ENCODE data around the gene PACRG. TPM values are rescaled to one million over a fixed set of nuclear protein-coding genes. Genes with fewer than 3 reads are reported as not detected.

Gene PACRG
- polyA plus RNA-seq, 1 donor from 2014 or later: 16.6 TPM

GRCh38 chr6:163085861-163086623 lies 358.3 kb downstream of the PACRG start:
- H3K79me2 ChIP-seq (replicated peaks; ENCODE audit: insufficient read depth, low read length): no peaks in the 10 kb centered on the region
- H3K9me2 ChIP-seq (ENCODE audit: insufficient read depth, low read length): no peaks in the 10 kb centered on the region
- no peaks in the 10 kb centered on the region for H3K36me3 ChIP-seq (ENCODE audit: insufficient read depth, low read length)
- H3K4me2 ChIP-seq (ENCODE audit: low read length): no peak overlapping the region
- no peak overlapping the region for H3K4me3 ChIP-seq (ENCODE audit: low read length)
- no peak overlapping the region for H2AFZ ChIP-seq (ENCODE audit: low read depth, low read length)
- no peaks in the 10 kb centered on the region for H3K9me3 ChIP-seq (ENCODE audit: low read length)
- TF ChIP-seq EP300 (conservative IDR thresholded peaks at IDR 0.05; ENCODE audit: poor library complexity, severe bottlenecking) (no peak), RAD21 (conservative IDR thresholded peaks at IDR 0.05) (no peak), SMC3 (conservative IDR thresholded peaks at IDR 0.05; ENCODE audit: poor library complexity) (no peak), TAF1 (IDR thresholded peaks at IDR 0.05; ENCODE audit: low read depth) (no peak), CTCF (IDR thresholded peaks at IDR 0.05; ENCODE audit: poor library complexity, severe bottlenecking) (no peak), REST (IDR thresholded peaks at IDR 0.05; ENCODE audit: borderline replicate concordance) (no peak), EZH2 (IDR thresholded peaks at IDR 0.05; ENCODE audit: borderline replicate concordance, insufficient read depth, low read length, poor library complexity, severe bottlenecking) (no peak), POLR2AphosphoS5 (IDR thresholded peaks at IDR 0.05) (no peak), MXI1 (conservative IDR thresholded peaks at IDR 0.05; ENCODE audit: poor library complexity, severe bottlenecking) (no peak)
- H3K27ac ChIP-seq (ENCODE audit: low read length): no peak overlapping the region
- H3K9ac ChIP-seq (ENCODE audit: low read length): no peak overlapping the region
- H3K27me3 ChIP-seq (ENCODE audit: insufficient read depth, low read depth, low read length): no peaks in the 10 kb centered on the region
- H3F3A ChIP-seq (ENCODE audit: insufficient read depth, low read length, poor library complexity, severe bottlenecking): no peaks in the 10 kb centered on the region
- no peaks in the 10 kb centered on the region for H4K20me1 ChIP-seq (ENCODE audit: insufficient read depth)

GRCh38 chr6:163086624-163086920 lies 358.8 kb downstream of the PACRG start:
- Histone ChIP-seq H3K79me2 (replicated peaks; ENCODE audit: insufficient read depth, low read length) (no peaks in the 10 kb centered on the region), H3K27ac (ENCODE audit: low read length) (no peak overlapping the region), H2AFZ (ENCODE audit: low read depth, low read length) (no peak overlapping the region), H3K9me3 (ENCODE audit: low read length) (no peaks in the 10 kb centered on the region), H3K4me3 (ENCODE audit: low read length) (no peak overlapping the region), H3K36me3 (ENCODE audit: insufficient read depth, low read length) (no peaks in the 10 kb centered on the region), H4K20me1 (ENCODE audit: insufficient read depth) (no peaks in the 10 kb centered on the region), H3K9ac (ENCODE audit: low read length) (no peak overlapping the region), H3K27me3 (ENCODE audit: insufficient read depth, low read depth, low read length) (no peaks in the 10 kb centered on the region), H3F3A (ENCODE audit: insufficient read depth, low read length, poor library complexity, severe bottlenecking) (no peaks in the 10 kb centered on the region), H3K9me2 (ENCODE audit: insufficient read depth, low read length) (no peaks in the 10 kb centered on the region), H3K4me2 (ENCODE audit: low read length) (no peak overlapping the region)
- TF ChIP-seq POLR2AphosphoS5 (IDR thresholded peaks at IDR 0.05): no peak
- no peak for TF ChIP-seq MXI1 (conservative IDR thresholded peaks at IDR 0.05; ENCODE audit: poor library complexity, severe bottlenecking)
- TF ChIP-seq REST (IDR thresholded peaks at IDR 0.05; ENCODE audit: borderline replicate concordance): no peak
- TF ChIP-seq RAD21 (conservative IDR thresholded peaks at IDR 0.05): no peak
- TF ChIP-seq SMC3 (conservative IDR thresholded peaks at IDR 0.05; ENCODE audit: poor library complexity): no peak
- TF ChIP-seq EP300 (conservative IDR thresholded peaks at IDR 0.05; ENCODE audit: poor library complexity, severe bottlenecking): no peak
- TF ChIP-seq TAF1 (IDR thresholded peaks at IDR 0.05; ENCODE audit: low read depth): no peak
- no peak for TF ChIP-seq CTCF (IDR thresholded peaks at IDR 0.05; ENCODE audit: poor library complexity, severe bottlenecking)
- no peak for TF ChIP-seq EZH2 (IDR thresholded peaks at IDR 0.05; ENCODE audit: borderline replicate concordance, insufficient read depth, low read length, poor library complexity, severe bottlenecking)

All from neural cell (in vitro differentiated cells).